MG63 (cell line): ENCODE data around the gene TBX21. TPM values are rescaled to one million over a fixed set of nuclear protein-coding genes. Genes with fewer than 3 reads are reported as not detected.

Source experiments
- DNase-seq: peaks from one replicate; pipeline ENCODE4 v3.0.0-alpha.2; 2020
- H3K27me3 ChIP-seq: fragments of 250-450 bp; sonication (Bioruptor Pico); 2 replicates; pipeline ENCODE4 v1.5.1; 2020; ENCODE audit warnings: mild to moderate bottlenecking, moderate library complexity
- H3K36me3 ChIP-seq: fragments of 250-450 bp; sonication (Bioruptor Pico); 2 replicates; pipeline ENCODE4 v1.5.1; 2020; ENCODE audit warnings: mild to moderate bottlenecking, moderate library complexity
- H3K4me3 ChIP-seq: fragments of 250-450 bp; sonication (Bioruptor Pico); 2 replicates; pipeline ENCODE4 v1.5.1; 2020; ENCODE audit warnings: mild to moderate bottlenecking, moderate library complexity
- H3K9me3 ChIP-seq: fragments of 250-450 bp; sonication (Bioruptor Pico); 2 replicates; pipeline ENCODE4 v1.5.1; 2020; ENCODE audit warnings: mild to moderate bottlenecking, moderate library complexity
- total RNA-seq: library from RNA; depleted of rRNA; stranded (reverse); fragments of >200 nt; shearing (Covaris generic); gene quantifications from 2 replicates; pipeline ENCODE4 v1.2.3, GENCODE V29; 2014; ENCODE audit warnings: low replicate concordance; rRNA removed

The TBX21 gene, protein sequence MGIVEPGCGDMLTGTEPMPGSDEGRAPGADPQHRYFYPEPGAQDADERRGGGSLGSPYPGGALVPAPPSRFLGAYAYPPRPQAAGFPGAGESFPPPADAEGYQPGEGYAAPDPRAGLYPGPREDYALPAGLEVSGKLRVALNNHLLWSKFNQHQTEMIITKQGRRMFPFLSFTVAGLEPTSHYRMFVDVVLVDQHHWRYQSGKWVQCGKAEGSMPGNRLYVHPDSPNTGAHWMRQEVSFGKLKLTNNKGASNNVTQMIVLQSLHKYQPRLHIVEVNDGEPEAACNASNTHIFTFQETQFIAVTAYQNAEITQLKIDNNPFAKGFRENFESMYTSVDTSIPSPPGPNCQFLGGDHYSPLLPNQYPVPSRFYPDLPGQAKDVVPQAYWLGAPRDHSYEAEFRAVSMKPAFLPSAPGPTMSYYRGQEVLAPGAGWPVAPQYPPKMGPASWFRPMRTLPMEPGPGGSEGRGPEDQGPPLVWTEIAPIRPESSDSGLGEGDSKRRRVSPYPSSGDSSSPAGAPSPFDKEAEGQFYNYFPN
- not detected in 2 replicates for total RNA-seq

DNA sequence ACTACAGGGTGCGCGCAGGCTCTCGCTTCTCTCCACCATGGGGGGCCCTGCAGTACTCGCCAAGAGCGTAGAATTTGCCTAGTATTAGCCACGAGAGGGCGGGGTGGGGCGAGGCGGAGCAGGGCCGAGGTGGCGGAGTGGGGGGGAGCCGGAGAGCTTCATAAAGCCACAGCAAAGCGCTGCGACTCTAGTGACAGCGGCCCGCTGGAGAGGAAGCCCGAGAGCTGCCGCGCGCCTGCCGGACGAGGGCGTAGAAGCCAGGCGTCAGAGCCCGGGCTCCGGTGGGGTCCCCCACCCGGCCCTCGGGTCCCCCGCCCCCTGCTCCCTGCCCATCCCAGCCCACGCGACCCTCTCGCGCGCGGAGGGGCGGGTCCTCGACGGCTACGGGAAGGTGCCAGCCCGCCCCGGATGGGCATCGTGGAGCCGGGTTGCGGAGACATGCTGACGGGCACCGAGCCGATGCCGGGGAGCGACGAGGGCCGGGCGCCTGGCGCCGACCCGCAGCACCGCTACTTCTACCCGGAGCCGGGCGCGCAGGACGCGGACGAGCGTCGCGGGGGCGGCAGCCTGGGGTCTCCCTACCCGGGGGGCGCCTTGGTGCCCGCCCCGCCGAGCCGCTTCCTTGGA is at the start of gene TBX21:
Gene TBX21, plus strand, starts transcription at position 190 of the 627 bp plus-strand sequence. Its CDS starts 219 bp downstream, at position 409.
- DNase-seq = peak; percentile 59
- H3K9me3 ChIP-seq = no peaks in the 10 kb centered on the region
- peaks cover 35% of the 10 kb centered on the region for H3K27me3 ChIP-seq
- H3K4me3 ChIP-seq = peak within 1 kb of the TSS; percentile 38
- no peaks in the 10 kb centered on the region for H3K36me3 ChIP-seq

DNA sequence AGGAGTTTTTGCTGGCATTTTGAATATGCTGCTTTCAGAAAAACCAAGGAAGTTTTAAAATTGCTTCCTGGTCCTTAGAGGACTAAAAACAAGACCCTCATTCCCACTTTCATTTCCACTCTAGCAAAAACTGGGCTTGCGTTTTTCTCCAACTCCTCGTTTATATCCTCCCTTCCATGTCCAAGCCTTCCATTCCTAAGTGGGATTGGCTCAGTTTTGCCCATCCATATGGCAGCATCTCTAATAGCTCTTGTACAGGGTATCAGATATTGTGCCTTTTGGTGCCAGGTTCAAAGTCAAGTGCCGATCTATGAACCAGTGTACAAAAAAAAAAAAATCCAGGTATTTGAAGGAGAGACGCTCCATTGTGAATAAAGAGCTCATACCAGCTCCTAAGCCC is 49.0 kb upstream of the TBX21 start:
- DNase-seq = no peak
- H3K9me3 ChIP-seq = no peaks in the 10 kb centered on the region
- peaks cover 72% of the 10 kb centered on the region for H3K36me3 ChIP-seq
- H3K4me3 ChIP-seq = no peak overlapping the region
- no peaks in the 10 kb centered on the region for H3K27me3 ChIP-seq

DNA sequence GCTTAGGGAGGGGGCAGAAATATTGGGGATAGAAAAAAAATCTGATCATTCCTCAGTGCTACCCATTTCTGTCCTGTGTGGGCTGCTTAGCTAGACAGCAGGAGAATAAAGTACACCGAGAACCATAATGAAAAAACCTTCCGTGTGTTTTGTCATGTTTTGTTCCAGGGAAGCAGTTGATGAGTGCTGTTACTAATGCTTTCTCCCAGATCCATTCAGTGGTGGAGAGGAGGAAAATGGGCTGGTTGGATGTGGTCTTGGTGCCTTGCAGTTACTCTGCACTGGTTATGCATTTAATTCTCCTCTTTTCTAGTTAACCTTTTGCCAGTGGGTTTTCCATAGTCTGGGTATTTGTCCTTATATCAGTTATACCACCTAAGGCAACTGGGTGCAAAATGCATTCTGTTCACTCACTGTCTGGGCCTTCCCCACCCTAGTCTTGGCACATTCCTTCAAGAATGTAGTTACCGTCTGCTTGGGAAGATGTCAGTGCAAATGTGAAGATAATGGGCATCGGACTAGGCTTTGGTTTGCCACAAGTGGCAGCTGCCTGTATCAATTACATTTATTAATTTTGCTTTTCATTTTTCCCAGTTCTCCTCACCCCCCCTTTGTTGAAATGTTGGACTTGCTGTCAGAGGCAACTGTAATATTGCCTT is 48.4 kb upstream of the TBX21 start:
- H3K4me3 ChIP-seq = no peak overlapping the region
- no peaks in the 10 kb centered on the region for H3K9me3 ChIP-seq
- DNase-seq = no peak
- H3K27me3 ChIP-seq = no peaks in the 10 kb centered on the region
- H3K36me3 ChIP-seq = peaks cover 65% of the 10 kb centered on the region

DNA sequence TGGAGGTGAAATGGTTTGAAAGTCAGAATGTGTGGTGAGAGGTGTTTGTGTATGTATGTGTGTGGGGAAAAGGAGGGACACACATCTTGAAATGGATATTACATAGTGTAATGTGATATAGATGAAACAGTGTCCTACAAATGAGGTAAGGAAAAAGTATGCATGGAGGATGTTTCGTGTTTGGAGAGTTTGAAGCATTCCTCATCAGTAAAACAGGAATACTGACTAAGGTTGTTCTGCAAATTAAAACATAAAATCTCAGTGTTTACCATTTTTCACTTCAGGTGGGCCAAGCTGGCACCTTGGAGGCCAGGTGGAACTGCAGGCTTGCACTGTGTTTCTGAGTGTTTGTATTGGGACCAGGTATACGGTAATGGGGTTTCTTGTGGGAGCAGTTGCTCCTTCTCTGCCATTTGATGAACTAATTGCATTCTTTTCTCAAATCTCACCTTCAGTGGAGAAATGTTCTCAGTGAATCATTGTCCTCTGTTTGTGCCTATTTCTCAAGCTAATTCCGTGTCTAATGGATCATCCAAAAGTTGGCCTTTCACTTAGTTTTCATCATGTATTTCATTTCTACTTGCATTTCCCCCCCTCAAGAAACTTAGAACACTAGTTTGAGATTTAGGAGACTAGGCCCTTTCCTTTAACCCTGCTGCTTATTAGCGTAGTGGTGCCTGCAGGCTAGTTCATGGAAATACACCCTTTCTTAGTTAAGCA is 47.3 kb upstream of the TBX21 start:
- no peaks in the 10 kb centered on the region for H3K27me3 ChIP-seq
- no peaks in the 10 kb centered on the region for H3K9me3 ChIP-seq
- no peak overlapping the region for H3K4me3 ChIP-seq
- peaks cover 55% of the 10 kb centered on the region for H3K36me3 ChIP-seq
- DNase-seq = no peak

DNA sequence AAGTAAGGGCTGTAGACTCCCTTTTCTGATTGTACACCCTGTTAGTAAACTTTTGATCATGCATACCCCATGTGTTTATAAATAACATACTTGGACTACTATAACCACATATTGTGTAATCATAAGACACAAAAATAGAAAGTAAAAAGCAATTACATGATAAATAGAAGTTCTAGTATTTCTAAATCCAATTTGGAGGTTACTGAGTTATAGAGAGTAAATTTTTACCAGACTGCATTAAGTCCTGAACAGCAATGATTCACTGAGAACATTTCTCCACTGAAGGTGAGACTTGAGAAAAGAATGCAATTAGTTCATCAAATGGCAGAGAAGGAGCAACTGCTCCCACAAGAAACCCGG is 46.8 kb upstream of the TBX21 start:
- Histone ChIP-seq H3K36me3 (peaks cover 49% of the 10 kb centered on the region), H3K4me3 (no peak overlapping the region), H3K27me3 (no peaks in the 10 kb centered on the region), H3K9me3 (no peaks in the 10 kb centered on the region)
- no peak for DNase-seq

DNA sequence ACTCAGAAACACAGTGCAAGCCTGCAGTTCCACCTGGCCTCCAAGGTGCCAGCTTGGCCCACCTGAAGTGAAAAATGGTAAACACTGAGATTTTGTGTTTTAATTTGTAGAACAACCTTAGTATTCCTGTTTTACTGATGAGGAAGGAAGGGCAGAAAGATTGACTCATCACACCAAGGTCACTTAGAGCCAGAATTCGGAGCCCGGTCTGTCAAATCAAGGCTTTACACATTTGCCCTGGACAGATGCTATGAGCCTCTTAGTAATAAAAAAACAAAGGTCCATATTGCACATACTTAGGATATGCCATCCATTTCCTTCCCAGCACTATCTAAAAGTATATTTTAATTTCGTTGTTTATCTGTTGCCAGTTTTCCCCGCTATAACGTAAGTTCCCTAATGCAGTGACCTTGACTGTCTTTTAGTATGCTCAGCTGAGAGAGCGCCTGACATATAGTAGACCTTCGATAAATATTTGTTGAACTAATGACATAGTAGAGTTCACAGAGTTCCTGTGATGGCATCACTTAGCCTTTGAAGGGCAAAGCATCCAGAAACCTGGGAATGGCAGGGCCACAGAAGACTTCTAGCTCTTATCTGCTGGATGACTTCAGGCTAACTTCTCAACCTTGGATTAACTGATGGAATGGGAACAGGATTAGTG is 46.2 kb upstream of the TBX21 start:
- peaks cover 44% of the 10 kb centered on the region for H3K36me3 ChIP-seq
- H3K4me3 ChIP-seq = no peak overlapping the region
- H3K27me3 ChIP-seq = no peaks in the 10 kb centered on the region
- no peaks in the 10 kb centered on the region for H3K9me3 ChIP-seq
- no peak for DNase-seq

DNA sequence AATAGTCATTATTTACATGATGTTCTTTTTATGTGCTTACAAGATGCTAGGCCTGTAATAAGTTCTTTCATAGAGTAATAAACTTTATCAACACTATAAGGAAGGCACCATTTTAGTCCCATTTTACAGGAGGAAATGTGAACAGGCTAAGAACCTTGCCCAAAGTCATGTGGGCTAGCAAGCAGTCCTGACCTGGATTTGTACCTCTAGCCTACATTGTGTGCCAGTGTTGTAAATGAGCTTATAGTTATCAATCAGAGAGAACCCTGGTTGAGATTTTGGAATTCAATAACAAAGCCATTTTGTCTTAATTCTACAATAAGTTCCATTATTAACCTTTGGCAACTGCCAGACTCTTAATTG is 45.7 kb upstream of the TBX21 start:
- no peak for DNase-seq
- H3K36me3 ChIP-seq = peaks cover 39% of the 10 kb centered on the region
- H3K4me3 ChIP-seq = no peak overlapping the region
- no peaks in the 10 kb centered on the region for H3K9me3 ChIP-seq
- no peaks in the 10 kb centered on the region for H3K27me3 ChIP-seq

DNA sequence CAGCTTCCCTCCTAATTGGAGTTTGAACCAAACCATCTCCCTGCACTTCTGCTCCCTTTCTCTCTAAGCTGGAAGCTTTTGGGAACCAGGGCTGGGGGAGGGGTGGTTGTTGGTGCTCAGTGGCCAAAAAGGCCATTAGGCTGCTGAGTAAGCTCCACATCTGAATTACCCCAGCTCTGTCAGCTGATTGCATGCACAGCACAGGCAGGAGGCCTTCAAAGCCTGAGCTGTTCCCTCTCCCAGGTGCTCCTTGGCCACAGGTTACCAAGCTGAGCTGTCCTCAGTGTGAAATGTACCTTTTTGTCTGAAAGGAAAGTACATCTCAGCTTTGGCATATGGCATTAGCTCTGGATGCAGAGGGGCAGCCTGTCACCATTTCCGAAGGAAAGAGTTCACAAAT is 45.3 kb upstream of the TBX21 start:
- DNase-seq = peak; percentile 35
- H3K4me3 ChIP-seq = no peak overlapping the region
- no peaks in the 10 kb centered on the region for H3K27me3 ChIP-seq
- no peaks in the 10 kb centered on the region for H3K9me3 ChIP-seq
- H3K36me3 ChIP-seq = peaks cover 34% of the 10 kb centered on the region

DNA sequence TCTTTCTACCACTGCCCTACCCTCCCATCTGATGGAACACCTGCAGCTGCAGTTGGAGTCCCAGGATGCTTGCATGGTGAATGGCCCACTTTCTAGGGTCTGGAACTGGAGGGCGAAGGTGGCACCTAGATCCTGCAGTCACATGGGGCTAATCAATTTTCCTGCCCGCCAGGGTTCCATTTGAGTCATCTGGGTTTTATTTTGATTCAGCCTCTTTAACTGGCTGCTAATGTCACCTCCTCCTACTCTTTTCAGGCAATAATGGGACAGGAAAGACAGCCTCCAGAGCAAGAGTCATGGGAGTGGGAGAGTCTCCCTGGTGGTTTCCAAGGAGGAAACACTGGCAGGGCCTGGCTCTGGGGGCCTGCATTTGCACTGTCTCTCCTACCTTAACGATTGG is 42.9 kb upstream of the TBX21 start:
- Histone ChIP-seq H3K27me3 (no peaks in the 10 kb centered on the region), H3K9me3 (no peaks in the 10 kb centered on the region), H3K36me3 (peaks cover 14% of the 10 kb centered on the region), H3K4me3 (no peak overlapping the region)
- DNase-seq = no peak

DNA sequence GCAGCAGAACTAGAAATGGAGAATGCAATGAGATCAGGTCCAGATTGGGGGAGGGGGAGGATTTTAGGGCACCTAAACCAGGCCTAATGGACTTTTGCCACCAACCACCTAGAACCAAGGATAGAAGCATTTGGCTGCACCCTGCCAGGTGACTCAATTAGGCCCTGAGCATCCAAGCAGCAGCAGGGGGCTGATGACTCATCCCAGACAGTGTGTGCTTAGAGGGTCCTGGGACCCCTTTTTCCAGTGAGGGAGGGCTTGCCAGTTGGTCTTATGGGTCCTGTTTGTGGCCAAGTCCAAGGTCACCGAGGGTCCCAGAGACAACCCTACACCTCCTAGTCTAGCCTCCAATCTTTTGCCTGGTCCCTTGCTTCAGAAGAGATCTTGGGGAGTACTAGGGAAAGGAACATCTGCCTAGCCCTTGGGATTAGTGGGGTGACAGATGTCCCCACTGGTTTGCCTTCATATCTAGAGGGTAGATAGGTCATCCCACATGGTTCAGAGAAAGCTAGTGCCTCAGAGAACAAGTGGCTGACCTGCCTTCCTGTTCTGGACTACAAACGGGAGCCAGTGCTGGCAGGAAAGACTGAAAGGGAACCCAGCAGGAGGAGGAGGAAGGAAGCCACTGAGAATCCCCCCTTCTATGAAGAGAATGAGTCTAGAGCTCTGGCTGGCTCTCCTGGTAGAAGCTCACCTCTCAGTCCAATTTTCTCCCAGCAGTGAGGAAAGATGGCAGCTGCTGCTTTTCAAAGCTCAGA is 40.7 kb upstream of the TBX21 start:
- peak; percentile 23 for DNase-seq
- no peaks in the 10 kb centered on the region for H3K9me3 ChIP-seq
- peaks cover 2% of the 10 kb centered on the region; the same call in 1 of the 2 replicates for H3K36me3 ChIP-seq
- no peak overlapping the region for H3K4me3 ChIP-seq
- no peaks in the 10 kb centered on the region for H3K27me3 ChIP-seq

DNA sequence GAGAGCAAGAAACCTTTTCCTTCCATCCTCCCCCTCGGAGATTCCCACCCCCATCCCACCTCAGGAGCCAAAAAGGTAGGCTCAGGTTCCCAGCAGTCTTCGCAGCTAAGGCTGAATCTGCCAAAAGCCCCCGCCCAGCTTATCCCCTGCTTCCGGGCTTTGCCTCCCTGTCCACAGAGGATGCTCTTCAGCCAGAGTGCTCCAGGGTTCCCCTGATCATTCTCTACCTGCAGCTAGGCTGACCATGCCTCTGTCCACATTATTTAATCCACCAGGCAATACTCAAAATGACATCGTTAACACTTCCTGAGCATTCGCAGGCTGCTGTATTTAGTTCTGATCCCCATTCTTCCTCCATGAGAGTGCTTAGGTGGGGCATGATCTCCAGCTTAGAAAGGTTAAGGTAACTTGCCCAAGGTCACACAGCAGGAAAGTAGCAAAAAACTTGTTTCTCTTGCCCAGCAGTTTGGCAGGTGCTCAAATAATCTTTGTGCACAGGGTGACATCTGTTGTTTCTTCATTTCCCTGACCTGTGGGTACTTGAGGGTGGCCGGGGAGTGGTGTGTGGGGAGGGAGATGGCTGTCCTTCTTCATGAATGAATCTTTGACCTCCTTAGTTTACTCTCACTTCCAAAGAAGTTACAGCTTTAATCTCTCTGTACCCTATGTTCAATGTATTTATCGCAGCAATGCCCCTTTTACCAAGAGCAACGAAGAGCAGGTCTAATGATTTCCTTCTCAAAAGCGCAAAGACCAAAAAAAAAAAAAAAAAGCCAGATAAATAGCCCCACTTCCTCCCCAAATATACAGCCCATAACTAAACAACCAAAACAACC is 39.9 kb upstream of the TBX21 start:
- Histone ChIP-seq H3K27me3 (no peaks in the 10 kb centered on the region), H3K4me3 (peak overlapping the region; percentile 77), H3K9me3 (no peaks in the 10 kb centered on the region), H3K36me3 (no peaks in the 10 kb centered on the region)
- DNase-seq = no peak

DNA sequence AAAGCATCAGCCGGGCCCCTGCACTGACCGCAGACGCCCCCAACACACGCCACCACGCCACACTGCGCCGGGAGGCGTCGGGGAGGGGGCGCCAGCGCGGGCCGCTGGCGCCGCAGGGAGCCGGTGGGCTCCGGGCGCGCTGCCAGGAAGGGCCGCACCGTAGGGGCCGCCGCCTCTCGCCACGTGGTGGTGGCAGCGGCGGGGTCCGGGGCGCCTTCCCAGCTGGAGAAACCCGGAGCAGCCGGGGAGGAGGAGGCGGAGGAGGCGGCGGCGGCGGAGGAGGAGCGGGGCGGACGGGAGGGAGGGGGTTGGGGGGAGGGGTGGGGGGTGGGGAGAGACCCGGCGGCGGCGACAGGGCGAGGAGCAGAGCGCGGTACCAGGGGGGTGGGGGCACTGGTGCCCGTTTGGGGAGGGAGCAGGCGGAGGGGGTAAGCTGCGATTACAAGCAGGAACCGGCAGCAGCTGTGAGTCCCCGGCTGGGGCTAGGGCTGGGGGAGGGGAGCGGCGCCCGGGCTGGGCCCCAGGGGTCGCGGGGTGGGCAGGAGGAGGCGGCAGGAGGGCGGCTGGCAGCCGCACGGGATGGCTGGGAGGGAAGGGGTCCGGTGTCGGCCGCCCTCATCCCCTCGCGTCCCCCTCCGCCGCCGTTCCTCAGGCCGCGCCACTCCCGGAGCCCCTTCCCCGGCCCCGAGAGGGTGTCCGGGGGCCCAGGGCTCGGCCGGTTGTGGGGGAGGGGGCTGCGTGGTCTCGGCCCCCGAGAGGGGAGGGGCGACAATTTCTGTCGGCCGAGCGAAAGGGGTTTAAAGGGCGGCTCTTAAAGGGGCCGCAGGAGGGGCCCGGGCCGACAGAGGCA is 39.1 kb upstream of the TBX21 start, which contains the start of gene TBKBP1:
Gene TBKBP1, plus strand, starts transcription at position 431 of the 850 bp plus-strand sequence. CDS start 1,952 bp downstream, outside the sequence.
- peak; percentile 56 for DNase-seq
- H3K27me3 ChIP-seq = no peaks in the 10 kb centered on the region
- peak within 1 kb of the TSS; percentile 77 for H3K4me3 ChIP-seq
- no peaks in the 10 kb centered on the region for H3K9me3 ChIP-seq
- H3K36me3 ChIP-seq = peaks cover under 1% of the 10 kb centered on the region

DNA sequence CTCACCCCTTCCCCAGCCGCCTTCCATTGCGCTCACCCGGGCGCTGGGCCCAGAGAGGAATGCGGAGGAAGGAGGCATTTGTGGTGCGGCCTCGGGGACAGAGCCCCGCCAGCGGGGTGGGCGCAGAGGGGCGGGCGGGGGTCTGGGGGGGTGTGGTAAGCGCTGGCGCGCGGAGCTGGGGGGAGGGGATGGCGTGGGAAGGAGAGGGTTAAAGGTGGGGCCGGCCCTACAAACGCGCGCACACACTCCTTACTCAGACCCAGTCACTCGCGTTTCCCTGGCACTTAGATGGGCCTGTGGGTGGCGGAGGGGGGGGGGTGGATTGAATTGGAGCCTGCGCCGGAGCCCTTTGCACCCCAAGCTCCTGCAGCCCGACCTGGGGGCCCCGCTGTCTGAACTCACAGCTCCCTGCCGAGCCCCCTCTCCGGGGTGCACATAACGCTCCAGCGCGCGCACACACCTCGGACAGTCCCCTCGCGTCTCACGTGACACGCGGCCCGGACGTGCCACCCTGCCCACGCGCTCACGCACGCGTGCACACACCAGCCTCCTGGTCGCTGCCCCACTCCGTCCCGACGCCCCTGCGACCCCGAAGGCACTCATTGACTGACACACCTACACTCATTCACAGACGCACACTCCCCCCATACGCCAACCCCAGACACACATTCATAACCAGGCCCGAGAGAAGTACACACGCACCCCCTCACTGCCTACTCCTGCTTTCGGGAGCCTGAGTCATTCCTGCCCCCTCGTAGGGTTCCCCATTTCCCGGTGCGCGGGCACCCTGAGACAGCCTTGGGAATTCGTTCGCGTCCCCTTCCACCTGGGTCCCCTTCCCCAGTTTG is 38.2 kb upstream of the TBX21 start:
- Histone ChIP-seq H3K27me3 (no peaks in the 10 kb centered on the region), H3K4me3 (peak overlapping the region; percentile 77), H3K9me3 (no peaks in the 10 kb centered on the region), H3K36me3 (peaks cover 4% of the 10 kb centered on the region)
- peak; percentile 65 for DNase-seq
